Karpas-422 (cell line): ENCODE measurements around the gene DTNB. TPM values are rescaled to one million over a fixed set of nuclear protein-coding genes. Genes with fewer than 3 reads are reported as not detected.

Experiments
- DNase-seq: peaks from one replicate; pipeline ENCODE4 v3.0.0-alpha.2; 2015
- H2AFZ ChIP-seq: fragments of 200-600 bp; sonication (generic); 2 replicates; pipeline ENCODE4 v1.6.1; 2014; ENCODE audit warnings: antibody characterized with exemption, low read length, mixed read lengths
- H3K27ac ChIP-seq: fragments of 200-600 bp; sonication (generic); 2 replicates; pipeline ENCODE4 v1.5.1; 2014; ENCODE audit warnings: mild to moderate bottlenecking, low read length, moderate library complexity
- H3K27me3 ChIP-seq: fragments of 200-600 bp; sonication (generic); 2 replicates; pipeline ENCODE4 v1.6.1; 2014; ENCODE audit warnings: low read length, mixed read lengths
- H3K36me3 ChIP-seq: fragments of 200-600 bp; sonication (generic); 2 replicates; pipeline ENCODE4 v1.6.1; 2014; ENCODE audit warnings: low read length, mixed read lengths; ENCODE audit not compliant: insufficient read depth
- H3K4me1 ChIP-seq: fragments of 200-600 bp; sonication (generic); 2 replicates; pipeline ENCODE4 v1.6.1; 2014; ENCODE audit warnings: mild to moderate bottlenecking, low read length, mixed read lengths
- H3K4me2 ChIP-seq: fragments of 200-600 bp; sonication (generic); 2 replicates; pipeline ENCODE4 v1.6.1; 2014; ENCODE audit warnings: low read length, low read depth, mild to moderate bottlenecking; ENCODE audit not compliant: poor library complexity, severe bottlenecking
- H3K4me3 ChIP-seq: fragments of 200-600 bp; sonication (generic); 2 replicates; pipeline ENCODE4 v1.5.1; 2014; ENCODE audit warnings: mild to moderate bottlenecking, antibody characterized with exemption, low read length, mixed read lengths
- H3K79me2 ChIP-seq: fragments of 200-600 bp; sonication (generic); 2 replicates; pipeline ENCODE4 v1.6.1; 2014; ENCODE audit warnings: mild to moderate bottlenecking, low read length, mixed read lengths
- H3K9ac ChIP-seq: fragments of 200-600 bp; sonication (generic); 2 replicates; pipeline ENCODE4 v1.6.0; 2014; ENCODE audit warnings: low read length
- H3K9me2 ChIP-seq: fragments of 200-600 bp; sonication (generic), shearing (Covaris generic); replicated peaks from 2 replicates; pipeline ENCODE4 v1.6.0; 2014; ENCODE audit warnings: mild to moderate bottlenecking, low read length, moderate library complexity; ENCODE audit not compliant: insufficient read depth
- H3K9me3 ChIP-seq: fragments of 300-700, 200-600 bp; sonication (generic); 2 replicates; pipeline ENCODE4 v1.6.1; 2014; ENCODE audit warnings: low read length, mixed read lengths
- H4K20me1 ChIP-seq: fragments of 200-600 bp; sonication (generic); 2 replicates; pipeline ENCODE4 v1.6.1; 2014; ENCODE audit warnings: mild to moderate bottlenecking, antibody characterized with exemption, low read length, low read depth; ENCODE audit not compliant: insufficient read depth
- total RNA-seq: library from RNA; depleted of rRNA; stranded (reverse); fragments of >200 nt; shearing (Covaris generic); gene quantifications from 2 replicates; pipeline ENCODE4 v1.2.3, GENCODE V29; 2014; ENCODE audit warnings: low replicate concordance

DTNB gene
- total RNA-seq, 1 experiment from 2014 or later, result 9.1 TPM

DNA sequence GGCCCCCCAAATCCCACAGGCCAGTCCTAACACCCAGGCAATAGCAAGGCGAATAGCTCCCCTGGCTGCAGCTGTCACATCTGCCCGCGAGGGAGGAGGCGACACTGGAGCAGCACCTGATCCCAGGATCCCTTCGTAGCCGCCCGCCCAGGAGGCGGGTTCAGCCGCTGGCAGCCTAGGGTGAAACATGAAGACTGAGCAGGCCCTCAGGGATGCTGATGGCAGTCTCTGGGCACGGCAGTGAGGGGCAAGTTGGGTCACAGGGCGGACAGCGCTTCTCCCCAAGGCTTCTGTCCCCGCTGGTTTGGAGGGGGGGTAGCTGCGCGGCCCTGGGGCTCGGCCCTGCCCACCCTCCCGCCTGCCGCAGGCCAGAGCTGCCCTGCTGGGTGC lies 333.6 kb downstream of the DTNB start:
- no peak overlapping the region for H3K4me2 ChIP-seq
- no peak overlapping the region for H2AFZ ChIP-seq
- no peak for DNase-seq
- H3K9ac ChIP-seq, result no peak overlapping the region
- no peaks in the 10 kb centered on the region for H3K27me3 ChIP-seq
- H3K27ac ChIP-seq, result no peak overlapping the region
- H4K20me1 ChIP-seq, result peaks cover 11% of the 10 kb centered on the region; the same call in 1 of the 2 replicates
- no peaks in the 10 kb centered on the region for H3K79me2 ChIP-seq
- no peak overlapping the region for H3K4me3 ChIP-seq
- H3K9me2 ChIP-seq, result no peaks in the 10 kb centered on the region
- H3K36me3 ChIP-seq, result no peaks in the 10 kb centered on the region
- H3K9me3 ChIP-seq, result no peaks in the 10 kb centered on the region
- no peaks in the 10 kb centered on the region; the same call in 1 of the 2 replicates for H3K4me1 ChIP-seq

DNA sequence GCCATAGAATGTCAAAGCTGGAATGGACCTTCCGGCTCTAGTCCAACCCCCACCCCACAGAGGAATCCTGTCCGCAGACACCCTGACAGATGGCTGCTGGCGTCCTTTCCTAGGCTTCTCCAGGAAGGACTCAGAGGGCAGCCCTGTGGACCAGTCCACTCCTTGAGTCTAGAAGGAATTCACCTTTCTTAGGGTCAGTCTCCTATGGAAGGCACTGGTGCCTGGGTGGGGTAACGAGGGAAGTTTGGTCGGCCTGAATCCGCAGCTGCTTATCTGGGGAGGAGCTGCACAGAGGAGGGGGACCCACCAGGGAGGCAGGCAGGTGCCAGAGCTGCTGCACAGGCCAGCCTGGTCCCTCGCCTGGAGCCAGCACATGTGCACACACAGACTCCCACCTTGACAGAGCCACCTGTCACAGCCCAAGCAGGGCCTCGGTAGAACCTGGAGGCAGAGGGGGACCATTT lies 334.1 kb downstream of the DTNB start:
- Histone ChIP-seq H3K36me3 (no peaks in the 10 kb centered on the region), H4K20me1 (peaks cover 12% of the 10 kb centered on the region; the same call in 1 of the 2 replicates), H3K4me1 (peaks cover 5% of the 10 kb centered on the region), H3K79me2 (no peaks in the 10 kb centered on the region), H2AFZ (no peak overlapping the region), H3K4me3 (no peak overlapping the region), H3K4me2 (no peak overlapping the region), H3K27me3 (no peaks in the 10 kb centered on the region), H3K27ac (no peak overlapping the region), H3K9me2 (no peaks in the 10 kb centered on the region), H3K9ac (no peak overlapping the region), H3K9me3 (no peaks in the 10 kb centered on the region)
- no peak for DNase-seq

DNA sequence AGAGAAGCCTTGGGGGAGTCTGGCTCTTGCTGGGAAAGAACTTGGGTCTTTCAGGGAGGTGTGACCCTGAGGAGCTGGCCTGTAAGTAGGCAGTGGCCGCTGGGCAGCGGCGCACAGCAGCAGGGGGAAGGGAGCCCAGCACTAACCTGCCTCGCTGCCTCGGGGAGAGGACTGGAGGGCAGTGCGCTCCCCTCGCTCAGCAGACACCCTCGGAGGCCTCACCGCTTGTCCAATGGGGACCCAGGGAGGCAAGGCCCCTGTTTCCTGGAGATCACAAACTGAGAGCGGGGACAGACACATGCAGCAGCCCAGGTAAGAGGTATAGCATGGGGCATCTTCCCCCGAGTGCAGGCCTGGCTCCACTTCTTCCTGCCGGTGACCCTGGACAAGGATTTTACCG lies 335.0 kb downstream of the DTNB start:
- Histone ChIP-seq H3K36me3 (no peaks in the 10 kb centered on the region), H3K4me1 (peaks cover 14% of the 10 kb centered on the region), H3K9me3 (no peaks in the 10 kb centered on the region), H3K4me3 (no peak overlapping the region), H3K27ac (no peak overlapping the region), H3K4me2 (no peak overlapping the region), H3K9me2 (no peaks in the 10 kb centered on the region), H3K27me3 (no peaks in the 10 kb centered on the region), H4K20me1 (peaks cover 17% of the 10 kb centered on the region; the same call in 1 of the 2 replicates), H2AFZ (no peak overlapping the region), H3K79me2 (no peaks in the 10 kb centered on the region), H3K9ac (no peak overlapping the region)
- DNase-seq, result no peak

DNA sequence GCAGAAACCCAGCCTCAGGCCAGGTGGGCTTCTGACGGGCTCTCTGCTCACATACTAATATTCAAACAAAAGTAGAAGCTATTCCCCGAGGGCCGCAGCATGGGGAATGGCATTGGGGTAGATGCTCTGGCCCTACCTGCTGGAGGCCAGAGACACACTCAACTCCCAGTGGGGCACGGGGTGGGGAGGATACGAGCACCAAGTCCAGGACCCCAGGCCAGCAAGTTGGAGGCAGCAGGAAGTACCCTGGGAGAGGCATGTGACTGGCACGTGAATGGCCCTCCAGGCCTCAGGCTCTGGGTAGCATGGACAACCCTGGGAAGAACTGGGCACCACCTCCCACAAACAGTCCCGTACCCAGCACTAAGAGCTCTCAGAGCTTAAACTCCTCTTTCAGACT lies 335.5 kb downstream of the DTNB start:
- H3K4me3 ChIP-seq, result no peak overlapping the region
- no peaks in the 10 kb centered on the region for H3K27me3 ChIP-seq
- H3K9ac ChIP-seq, result no peak overlapping the region
- no peaks in the 10 kb centered on the region for H3K9me3 ChIP-seq
- H2AFZ ChIP-seq, result no peak overlapping the region
- H3K4me2 ChIP-seq, result no peak overlapping the region
- H3K79me2 ChIP-seq, result no peaks in the 10 kb centered on the region
- H4K20me1 ChIP-seq, result peaks cover 16% of the 10 kb centered on the region; the same call in 1 of the 2 replicates
- H3K27ac ChIP-seq, result no peak overlapping the region
- no peaks in the 10 kb centered on the region for H3K36me3 ChIP-seq
- H3K9me2 ChIP-seq, result no peaks in the 10 kb centered on the region
- DNase-seq, result no peak
- peaks cover 14% of the 10 kb centered on the region for H3K4me1 ChIP-seq

DNA sequence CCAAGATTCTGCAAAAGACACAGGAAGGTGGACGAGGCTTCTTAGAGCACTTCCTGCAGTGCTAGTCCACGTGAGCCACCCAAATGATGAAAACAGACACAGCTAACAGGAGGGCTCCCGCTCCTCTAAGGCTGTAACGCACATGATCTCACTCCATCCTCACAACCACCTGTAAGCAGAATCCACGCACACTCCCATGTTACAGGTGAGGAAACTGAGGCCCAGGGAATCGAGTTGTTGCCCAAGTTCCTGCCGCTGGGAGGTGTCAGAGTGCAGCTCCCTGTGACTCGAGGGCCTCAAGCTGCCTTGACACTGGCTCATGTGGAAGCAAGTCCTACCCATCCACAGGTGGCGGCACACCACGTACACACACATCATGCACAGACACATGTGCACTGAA lies 336.1 kb downstream of the DTNB start:
- H3K4me3 ChIP-seq, result no peak overlapping the region
- no peak overlapping the region for H3K9ac ChIP-seq
- H3K4me1 ChIP-seq, result peaks cover 14% of the 10 kb centered on the region
- no peaks in the 10 kb centered on the region for H3K79me2 ChIP-seq
- H3K9me2 ChIP-seq, result no peaks in the 10 kb centered on the region
- no peak overlapping the region for H3K4me2 ChIP-seq
- no peaks in the 10 kb centered on the region for H3K27me3 ChIP-seq
- peaks cover 14% of the 10 kb centered on the region; the same call in 1 of the 2 replicates for H4K20me1 ChIP-seq
- H2AFZ ChIP-seq, result no peak overlapping the region
- H3K36me3 ChIP-seq, result no peaks in the 10 kb centered on the region
- no peak for DNase-seq
- H3K9me3 ChIP-seq, result no peaks in the 10 kb centered on the region
- H3K27ac ChIP-seq, result no peak overlapping the region

DNA sequence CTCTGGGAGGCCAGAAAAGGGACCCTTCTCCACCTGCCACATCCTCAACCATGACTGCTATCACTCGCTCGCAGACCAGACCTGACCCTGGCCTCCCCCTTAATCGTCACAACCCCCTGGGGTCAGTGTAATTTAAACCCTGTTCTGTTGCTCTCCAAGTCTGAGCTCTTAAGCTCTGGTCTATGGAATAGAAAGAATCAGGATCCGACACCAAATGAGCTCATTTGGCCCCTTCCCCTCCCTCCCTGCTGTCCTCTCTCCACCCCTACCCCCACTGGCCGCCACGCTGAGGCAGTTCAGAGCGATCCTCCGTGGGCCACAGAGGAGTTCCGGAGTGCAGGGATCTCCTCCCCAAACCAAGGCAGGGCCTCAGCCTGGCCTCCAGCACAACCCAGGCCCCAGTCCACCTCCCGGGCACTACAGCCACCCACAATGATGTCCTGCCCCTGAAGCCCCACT lies 337.0 kb downstream of the DTNB start:
- no peaks in the 10 kb centered on the region for H3K9me2 ChIP-seq
- H3K79me2 ChIP-seq, result no peaks in the 10 kb centered on the region
- H3K36me3 ChIP-seq, result no peaks in the 10 kb centered on the region
- H2AFZ ChIP-seq, result no peak overlapping the region
- no peak overlapping the region for H3K4me3 ChIP-seq
- H3K4me2 ChIP-seq, result no peak overlapping the region
- no peaks in the 10 kb centered on the region for H3K27me3 ChIP-seq
- no peak overlapping the region for H3K27ac ChIP-seq
- peaks cover 14% of the 10 kb centered on the region for H3K4me1 ChIP-seq
- no peak overlapping the region for H3K9ac ChIP-seq
- H3K9me3 ChIP-seq, result no peaks in the 10 kb centered on the region
- no peak for DNase-seq
- peaks cover 14% of the 10 kb centered on the region; the same call in 1 of the 2 replicates for H4K20me1 ChIP-seq

DNA sequence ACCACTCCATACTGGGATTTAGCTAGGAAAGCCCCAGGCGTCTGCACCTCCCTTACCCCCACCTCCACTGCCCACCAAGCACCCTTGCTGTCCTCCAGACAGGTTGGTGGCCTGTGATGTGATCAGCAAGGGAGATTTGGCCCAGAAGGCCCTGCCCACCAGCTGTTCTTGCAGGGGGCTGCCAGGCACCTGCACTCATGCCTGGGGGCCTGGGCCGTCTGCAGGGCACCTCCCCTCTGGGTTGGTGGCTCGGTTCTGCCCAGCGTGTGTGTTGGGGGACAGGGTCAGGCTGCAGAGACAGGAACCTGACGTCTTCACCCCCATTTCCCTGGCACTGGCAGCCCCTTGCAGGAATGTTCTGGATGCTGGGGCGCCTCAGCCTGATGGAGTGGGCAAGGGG lies 337.4 kb downstream of the DTNB start:
- DNase-seq, result no peak
- H3K9me2 ChIP-seq, result no peaks in the 10 kb centered on the region
- H3K4me2 ChIP-seq, result no peak overlapping the region
- no peak overlapping the region for H3K9ac ChIP-seq
- no peaks in the 10 kb centered on the region for H3K36me3 ChIP-seq
- no peaks in the 10 kb centered on the region for H3K79me2 ChIP-seq
- no peaks in the 10 kb centered on the region for H3K27me3 ChIP-seq
- peaks cover 14% of the 10 kb centered on the region for H3K4me1 ChIP-seq
- H2AFZ ChIP-seq, result no peak overlapping the region
- peaks cover 14% of the 10 kb centered on the region; the same call in 1 of the 2 replicates for H4K20me1 ChIP-seq
- no peak overlapping the region for H3K27ac ChIP-seq
- H3K4me3 ChIP-seq, result no peak overlapping the region
- no peaks in the 10 kb centered on the region for H3K9me3 ChIP-seq

DNA sequence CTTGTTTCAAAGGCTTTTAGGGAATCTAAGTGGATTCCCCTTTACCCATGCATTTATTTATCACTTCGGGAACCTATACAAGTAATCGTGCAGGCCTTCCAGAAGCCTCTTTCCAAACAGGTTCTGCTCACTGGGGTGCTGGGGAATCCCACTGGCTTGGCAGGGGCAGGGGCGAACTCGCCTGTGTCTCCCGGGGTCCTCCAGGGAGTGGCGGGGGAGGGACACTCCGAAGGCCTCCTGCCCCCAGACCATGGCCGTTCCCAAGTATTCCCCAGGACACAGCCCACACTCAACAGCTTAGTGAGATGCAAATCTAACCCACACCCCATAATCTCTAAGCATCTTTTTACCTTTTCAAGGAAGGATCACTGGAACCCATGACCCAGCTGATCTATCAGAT lies 338.2 kb downstream of the DTNB start:
- peaks cover 14% of the 10 kb centered on the region; the same call in 1 of the 2 replicates for H4K20me1 ChIP-seq
- H3K4me2 ChIP-seq, result no peak overlapping the region
- H3K27ac ChIP-seq, result no peak overlapping the region
- DNase-seq, result no peak
- no peaks in the 10 kb centered on the region for H3K9me2 ChIP-seq
- H3K36me3 ChIP-seq, result no peaks in the 10 kb centered on the region
- H2AFZ ChIP-seq, result no peak overlapping the region
- no peaks in the 10 kb centered on the region for H3K27me3 ChIP-seq
- peaks cover 14% of the 10 kb centered on the region for H3K4me1 ChIP-seq
- no peaks in the 10 kb centered on the region for H3K9me3 ChIP-seq
- H3K9ac ChIP-seq, result no peak overlapping the region
- no peak overlapping the region for H3K4me3 ChIP-seq
- no peaks in the 10 kb centered on the region for H3K79me2 ChIP-seq
